PC-3 (cell line): Measurements from ENCODE around the gene USP38. TPM values are rescaled to one million over a fixed set of nuclear protein-coding genes. Genes with fewer than 3 reads are reported as not detected.

ENCODE experiments used
- ATAC-seq: fragments of 200-7000 bp; cut with Tn5 transposase; 2 replicates; pipeline ENCODE4 v1.9.1; 2020; ENCODE audit warnings: mild to moderate bottlenecking, moderate library complexity
- BruUV-seq: library from RNA; stranded (reverse); fragments of 400-500 nt; replicated peaks from 2 replicates; lab custom pipeline; 2021; lab: Mats Ljungman, UMichigan
- CTCF ChIA-PET: fragments of 300-600 bp; sonication (Branson Sonifier 250); formaldehyde crosslinking; loops from one replicate; lab custom pipeline; 2022; ENCODE audit warnings: antibody characterized with exemption; lab: Charles Lee
- POLR2A ChIA-PET: fragments of 300-600 bp; sonication (Branson Sonifier 250); formaldehyde crosslinking; loops from one replicate; lab custom pipeline; 2022; ENCODE audit warnings: antibody characterized with exemption; ENCODE audit not compliant: unreplicated experiment; lab: Charles Lee
- DNase-seq: peaks from one replicate; pipeline ENCODE4 v3.0.0-alpha.2; 2015
- H2AFZ ChIP-seq: fragments of 300-600 bp; sonication (generic); 2 replicates; pipeline ENCODE4 v1.6.0; 2016; ENCODE audit warnings: antibody characterized with exemption, low read length
- H3F3A ChIP-seq: fragments of 300-600 bp; sonication (generic); one replicate; pipeline ENCODE4 v1.6.0; 2017; ENCODE audit warnings: antibody characterized with exemption, low read length, control low read depth, mild to moderate bottlenecking; ENCODE audit not compliant: unreplicated experiment
- H3K27ac ChIP-seq: fragments of 300-600 bp; sonication (generic); 2 replicates; pipeline ENCODE4 v1.5.1; 2016; ENCODE audit warnings: mild to moderate bottlenecking, low read length
- H3K27me3 ChIP-seq: fragments of 300-600 bp; sonication (generic); 2 replicates; pipeline ENCODE4 v1.6.1; 2016; ENCODE audit warnings: low read length, mixed read lengths
- H3K36me3 ChIP-seq: fragments of 300-600 bp; sonication (generic); 2 replicates; pipeline ENCODE4 v1.6.1; 2016; ENCODE audit warnings: low read depth, mixed run types, low read length, mixed read lengths
- H3K4me1 ChIP-seq: fragments of 300-600 bp; sonication (generic); 2 replicates; pipeline ENCODE4 v1.5.1; 2016; ENCODE audit warnings: low read length; ENCODE audit not compliant: insufficient read depth
- H3K4me2 ChIP-seq: fragments of 300-600 bp; sonication (generic); 2 replicates; pipeline ENCODE4 v1.6.0; 2016; ENCODE audit warnings: low read length
- H3K4me3 ChIP-seq: fragments of 300-600 bp; sonication (generic); 2 replicates; pipeline ENCODE4 v1.5.1; 2016; ENCODE audit warnings: mild to moderate bottlenecking, low read length, mixed read lengths
- H3K79me2 ChIP-seq: fragments of 300-600 bp; sonication (generic); 2 replicates; pipeline ENCODE4 v1.6.1; 2017; ENCODE audit warnings: low read length, mixed read lengths
- H3K9ac ChIP-seq: fragments of 300-600 bp; sonication (generic); 2 replicates; pipeline ENCODE4 v1.6.0; 2016; ENCODE audit warnings: mild to moderate bottlenecking, low read length
- H3K9me2 ChIP-seq: fragments of 300-600 bp; sonication (generic); replicated peaks from 2 replicates; pipeline ENCODE4 v1.6.1; 2016; ENCODE audit warnings: mixed run types, low read length, mixed read lengths
- H3K9me3 ChIP-seq: fragments of 300-600 bp; sonication (generic); 2 replicates; pipeline ENCODE4 v1.6.1; 2016; ENCODE audit warnings: low read length, mixed read lengths
- H4K20me1 ChIP-seq: fragments of 300-600 bp; sonication (generic); 2 replicates; pipeline ENCODE4 v1.6.1; 2016; ENCODE audit warnings: low read length, mixed read lengths
- CTCF ChIP-seq: fragments of 300-600 bp; sonication (generic); conservative IDR thresholded peaks from 2 replicates; pipeline ENCODE4 v1.5.1; 2017; ENCODE audit warnings: antibody characterized with exemption, low read depth, mild to moderate bottlenecking, low read length
- EZH2 ChIP-seq: fragments of 300-600 bp; sonication (generic); IDR thresholded peaks from one replicate; pipeline ENCODE4 v1.6.1; 2017; ENCODE audit warnings: antibody characterized with exemption, mild to moderate bottlenecking, low read length; ENCODE audit not compliant: unreplicated experiment
- EZH2phosphoT487 ChIP-seq: fragments of 300-600 bp; sonication (generic); IDR thresholded peaks from 2 replicates; pipeline ENCODE4 v1.6.1; 2018; ENCODE audit warnings: mild to moderate bottlenecking, antibody characterized with exemption, low read length, borderline replicate concordance
- intact Hi-C: fragments of 100-400 bp; cut with micrococcal nuclease; formaldehyde crosslinking; loops from 2 replicates; pipeline ENCODE4 v1.9.0; 2023
- total RNA-seq: library from RNA; depleted of rRNA; stranded (reverse); fragments of >200 nt; gene quantifications from 2 replicates; pipeline ENCODE4 v1.2.3, GENCODE V29; 2014

The USP38 gene
- total RNA-seq, 1 experiment from 2014 or later: 21.5 TPM

GRCh38 chr4:143183513-143184216 is 1.1 kb upstream of the USP38 start:
- no peak for ATAC-seq
- H3K4me1 ChIP-seq: peaks cover 26% of the 10 kb centered on the region
- H4K20me1 ChIP-seq: peaks cover 33% of the 10 kb centered on the region
- peaks cover 48% of the 10 kb centered on the region for H3K79me2 ChIP-seq
- peak overlapping the region; percentile 90 for H3K4me2 ChIP-seq
- ChIA-PET CTCF (no interaction called here), POLR2A (no interaction called here)
- H3F3A ChIP-seq: no peaks in the 10 kb centered on the region
- no peak for TF ChIP-seq EZH2
- TF ChIP-seq CTCF: no peak
- no peak for TF ChIP-seq EZH2phosphoT487
- H2AFZ ChIP-seq: peak overlapping the region; percentile 83
- H3K27ac ChIP-seq: peak overlapping the region; percentile 81
- H3K9me2 ChIP-seq: no peaks in the 10 kb centered on the region
- no peaks in the 10 kb centered on the region for H3K36me3 ChIP-seq
- DNase-seq: peak; percentile 21
- intact Hi-C loops: no loop called here
- BruUV-seq: no TSS peak
- H3K9ac ChIP-seq: peak overlapping the region; percentile 89
- H3K9me3 ChIP-seq: no peaks in the 10 kb centered on the region
- H3K27me3 ChIP-seq: no peaks in the 10 kb centered on the region
- peak overlapping the region; percentile 94 for H3K4me3 ChIP-seq

- peaks cover 38% of the 10 kb centered on the region for H4K20me1 ChIP-seq
- H3K36me3 ChIP-seq: peaks cover under 1% of the 10 kb centered on the region; the same call in 1 of the 2 replicates
- ChIA-PET POLR2A (no interaction called here), CTCF (no interaction called here)
- H3K4me2 ChIP-seq: peak overlapping the region; percentile 90
- peak overlapping the region; percentile 83 for H2AFZ ChIP-seq
- peak overlapping the region; percentile 81 for H3K27ac ChIP-seq
- H3K9ac ChIP-seq: peak overlapping the region; percentile 89
- no peak for TF ChIP-seq CTCF
- TF ChIP-seq EZH2phosphoT487: no peak
- no peak for TF ChIP-seq EZH2
- peaks cover 53% of the 10 kb centered on the region for H3K79me2 ChIP-seq
- no peaks in the 10 kb centered on the region for H3K9me2 ChIP-seq
- BruUV-seq: TSS peak; percentile 94
- no peaks in the 10 kb centered on the region for H3K27me3 ChIP-seq
- H3K4me1 ChIP-seq: peaks cover 27% of the 10 kb centered on the region
- ATAC-seq (peak; percentile 11), DNase-seq (no peak)
- intact Hi-C loops: no loop called here
- H3K4me3 ChIP-seq: peak overlapping the region; percentile 94
- no peaks in the 10 kb centered on the region for H3F3A ChIP-seq
- H3K9me3 ChIP-seq: no peaks in the 10 kb centered on the region
Observed at GRCh38 chr4:143184217-143184502, 557 bp upstream of the USP38 start.
